HT-29 (cell line): ENCODE data around the gene RNH1. TPM values are rescaled to one million over a fixed set of nuclear protein-coding genes. Genes with fewer than 3 reads are reported as not detected.
A peak's percentile ranks its signal among the peaks of the same experiment; 100 is the strongest.

Source experiments
- DNase-seq: peaks from one replicate; pipeline ENCODE4 v3.0.0-alpha.2; 2015; ENCODE audit warnings: low spot score
- total RNA-seq: library from RNA; depleted of rRNA; stranded (reverse); fragments of >200 nt; shearing (Covaris generic); gene quantifications from 2 replicates; pipeline ENCODE4 v1.2.3, GENCODE V29; 2014

The RNH1 gene
- total RNA-seq, 1 experiment from 2014 or later, result 470 TPM

- DNase-seq, result no peak
These were observed 7.6 kb downstream of the RNH1 start for GRCh38 chr11:499201-500076.

GRCh38 chr11:498297-499181, 8.5 kb downstream of the RNH1 start:
- no peak for DNase-seq

GRCh38 chr11:497565-498296, 9.3 kb downstream of the RNH1 start:
- DNase-seq, result no peak

GRCh38 chr11:496834-497564, 10.0 kb downstream of the RNH1 start:
- no peak for DNase-seq

GRCh38 chr11:495537-495931, 11.5 kb downstream of the RNH1 start:
- no peak for DNase-seq

GRCh38 chr11:494761-495536, 12.1 kb downstream of the RNH1 start:
- no peak for DNase-seq

- DNase-seq, result no peak
These were observed 14.4 kb downstream of the RNH1 start for GRCh38 chr11:492427-493226.

- DNase-seq, result no peak
These were observed 15.7 kb downstream of the RNH1 start for GRCh38 chr11:491358-491757.

GRCh38 chr11:490930-491260, 16.1 kb downstream of the RNH1 start:
- DNase-seq, result no peak

GRCh38 chr11:490186-490929, 16.7 kb downstream of the RNH1 start:
- no peak for DNase-seq

- DNase-seq, result no peak
These were observed 17.3 kb downstream of the RNH1 start for GRCh38 chr11:489610-490185.

- peak; percentile 46 for DNase-seq
These were observed 18.1 kb downstream of the RNH1 start for GRCh38 chr11:488992-489391.

GRCh38 chr11:488579-488978, 18.5 kb downstream of the RNH1 start:
- no peak for DNase-seq

- DNase-seq, result no peak
These were observed 19.0 kb downstream of the RNH1 start for GRCh38 chr11:488062-488461.

- DNase-seq, result no peak
These were observed 19.4 kb downstream of the RNH1 start for GRCh38 chr11:487571-488021.

GRCh38 chr11:486189-486588, 20.9 kb downstream of the RNH1 start:
- DNase-seq, result no peak

- DNase-seq, result no peak
These were observed 22.4 kb downstream of the RNH1 start for GRCh38 chr11:484616-485015.

- no peak for DNase-seq
These were observed 27.7 kb downstream of the RNH1 start for GRCh38 chr11:479311-479710.
